GM21528 (cell line): ENCODE data around the gene TP53TG5.
A peak's percentile ranks its signal among the peaks of the same experiment; 100 is the strongest.

ENCODE experiments used
- ATAC-seq: cut with Tn5 transposase; IDR thresholded peaks from one replicate; pipeline ENCODE4 v1.9.1; 2021; ENCODE audit warnings: mild to moderate bottlenecking, moderate library complexity; ENCODE audit not compliant: unreplicated experiment, low FRiP score

The TP53TG5 gene

DNA sequence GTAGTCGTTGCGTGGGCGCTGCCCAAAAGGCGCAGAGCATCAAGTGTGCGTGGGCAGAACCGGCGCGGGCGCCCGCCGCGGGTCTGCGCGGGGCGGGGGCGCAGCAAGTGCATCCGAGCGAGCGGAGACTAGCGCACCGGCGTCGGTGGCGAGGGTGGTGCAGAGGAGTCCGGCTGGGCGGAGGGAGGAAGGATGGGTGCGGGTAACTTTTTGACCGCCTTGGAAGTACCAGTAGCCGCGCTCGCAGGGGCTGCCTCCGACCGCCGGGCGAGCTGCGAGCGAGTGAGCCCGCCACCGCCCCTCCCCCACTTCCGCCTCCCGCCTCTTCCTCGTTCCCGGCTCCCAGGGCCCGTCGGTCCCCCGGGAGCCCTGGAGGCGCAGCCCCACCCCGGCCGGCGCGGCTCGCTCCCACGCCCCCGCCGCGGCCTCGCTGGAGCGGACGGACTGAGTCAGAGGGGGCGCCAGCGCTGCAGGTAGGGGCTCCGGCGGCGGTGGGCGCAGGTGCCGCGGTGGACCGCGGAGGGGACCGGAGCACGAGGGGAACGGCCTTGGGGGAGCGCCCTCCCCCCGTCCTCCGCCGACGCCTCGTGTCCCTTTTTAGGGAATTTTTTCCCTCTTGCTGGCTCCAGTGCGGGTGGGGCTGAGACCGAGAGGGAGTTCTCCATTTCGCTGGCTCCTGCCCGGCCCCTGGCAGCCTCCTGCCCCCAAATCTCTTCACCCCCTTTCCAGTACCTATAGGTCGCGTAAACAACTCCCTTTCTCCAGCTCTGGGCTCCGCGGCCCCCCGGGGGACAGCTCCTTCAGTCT is 28.3 kb upstream of the TP53TG5 start:
- ATAC-seq = no peak

DNA sequence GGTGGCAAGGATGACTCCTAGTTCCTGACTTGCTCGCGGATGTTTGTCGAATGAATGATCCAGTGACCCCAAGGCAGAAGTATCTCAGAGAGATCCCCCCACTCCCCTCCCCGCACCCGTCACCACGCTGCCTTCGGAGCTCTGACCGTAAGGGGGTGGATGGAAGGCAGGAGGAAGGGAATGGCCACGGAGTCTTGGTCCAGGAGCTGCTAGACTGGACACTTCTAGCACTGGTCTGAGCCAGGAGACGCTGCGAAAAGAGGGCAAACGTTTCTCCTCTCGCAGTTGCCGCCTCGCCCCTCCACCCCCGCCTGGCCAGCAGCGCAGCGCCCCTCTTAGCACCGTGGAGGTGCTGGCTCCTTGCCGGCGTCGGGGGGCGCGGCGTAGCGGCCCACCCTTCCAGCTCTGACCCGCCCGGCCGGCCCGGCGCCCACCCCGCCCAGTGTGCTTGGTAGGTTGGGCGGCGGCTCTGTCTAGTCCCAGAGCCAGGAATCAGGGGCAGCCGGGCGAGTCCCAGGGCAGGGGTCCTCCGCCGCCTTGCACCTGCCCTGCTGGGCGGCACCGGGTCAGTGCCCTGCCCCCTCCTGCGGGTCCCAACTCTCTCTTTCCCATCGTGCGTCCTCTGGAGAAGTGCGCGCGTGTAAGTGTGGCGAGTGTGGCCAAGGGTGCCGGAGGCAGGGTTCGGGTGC is 27.6 kb upstream of the TP53TG5 start:
- ATAC-seq = no peak

DNA sequence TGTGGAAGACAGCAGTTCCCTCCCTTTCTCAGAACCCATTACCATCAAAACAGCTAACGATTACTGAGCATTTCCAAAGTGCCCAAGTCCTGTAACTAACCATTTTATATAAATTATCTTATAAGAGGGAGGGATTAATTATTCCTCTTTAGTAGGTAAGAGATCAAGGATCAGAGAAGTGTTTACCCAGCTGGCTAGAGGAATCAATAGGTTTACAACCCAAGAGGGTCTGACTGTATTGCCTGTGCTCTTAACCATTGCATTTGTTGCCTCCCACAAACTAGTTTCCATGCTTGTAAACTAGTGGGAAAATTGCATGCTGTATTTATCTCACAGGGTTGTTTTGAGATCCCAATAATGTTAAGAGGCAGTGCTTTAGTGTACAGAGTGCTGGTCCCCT is 26.3 kb upstream of the TP53TG5 start:
- no peak for ATAC-seq

DNA sequence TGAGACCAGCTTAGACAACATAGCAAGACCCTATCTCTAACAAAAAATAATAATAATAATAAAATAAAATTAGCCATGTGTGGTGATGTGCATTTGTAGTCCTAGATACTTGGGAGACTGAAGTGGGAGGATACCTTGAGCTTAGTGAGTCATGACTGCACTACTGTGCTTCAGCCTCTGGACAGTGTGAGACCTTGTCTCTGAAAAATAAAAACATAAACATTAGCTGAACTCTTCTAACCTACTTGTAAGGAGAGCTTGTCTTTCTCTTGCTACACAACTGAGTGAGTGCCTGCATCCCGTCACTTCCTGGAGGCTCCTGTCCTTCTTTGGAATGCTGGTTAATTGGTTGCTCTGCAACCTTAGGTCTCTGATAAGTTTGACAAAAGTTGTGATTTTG is 24.8 kb upstream of the TP53TG5 start:
- ATAC-seq = no peak

DNA sequence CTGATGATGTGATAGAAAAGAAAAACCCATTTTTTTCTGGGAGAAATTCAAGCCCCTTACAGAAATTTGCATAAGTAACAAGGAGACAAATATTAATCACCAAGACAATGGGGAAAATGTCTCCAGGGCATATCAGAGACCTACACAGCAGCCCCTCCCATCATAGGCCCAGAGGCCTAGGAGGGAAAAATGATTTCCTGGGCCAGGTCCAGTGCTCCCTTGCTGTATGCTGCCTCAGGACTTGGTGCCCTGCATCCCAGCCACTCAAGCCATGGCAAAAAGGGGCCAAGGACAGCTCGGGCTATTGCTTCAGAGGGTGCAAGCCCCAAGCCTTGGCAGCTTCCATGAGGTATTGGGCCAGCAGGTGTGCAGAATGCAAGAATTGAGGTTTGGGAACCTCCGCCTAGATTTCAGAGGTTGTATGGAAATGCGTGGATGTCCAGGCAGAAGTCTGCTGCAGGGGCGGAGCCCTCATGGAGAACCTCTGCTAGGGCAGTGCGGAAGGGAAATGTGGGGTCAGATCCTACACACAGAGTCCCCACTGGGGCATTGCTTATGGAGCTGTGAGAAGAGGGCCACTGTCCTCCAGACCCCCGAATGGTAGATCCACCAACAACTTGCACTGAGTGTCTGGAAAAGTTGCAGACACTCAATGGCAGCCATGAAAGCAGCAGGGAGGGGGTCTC is 22.4 kb upstream of the TP53TG5 start:
- no peak for ATAC-seq

DNA sequence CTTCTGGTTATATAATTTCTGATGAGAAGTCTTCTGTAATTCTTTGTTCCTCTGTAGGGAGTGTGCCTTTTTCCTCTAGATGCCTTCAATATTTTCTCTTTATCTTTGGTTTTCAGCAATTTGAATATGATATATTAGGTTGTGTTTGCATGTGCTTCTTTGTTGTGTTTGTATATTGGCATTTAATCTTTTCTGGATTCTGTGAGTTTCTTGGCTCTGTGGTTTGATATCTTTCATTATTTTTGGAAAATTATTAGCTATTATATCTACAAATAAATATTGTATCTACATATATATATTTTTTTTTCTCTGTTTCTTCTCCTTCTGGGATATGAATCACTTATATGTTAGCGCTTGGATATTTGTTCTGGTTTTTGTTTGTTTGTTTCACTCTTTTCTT is 20.9 kb upstream of the TP53TG5 start:
- no peak for ATAC-seq

DNA sequence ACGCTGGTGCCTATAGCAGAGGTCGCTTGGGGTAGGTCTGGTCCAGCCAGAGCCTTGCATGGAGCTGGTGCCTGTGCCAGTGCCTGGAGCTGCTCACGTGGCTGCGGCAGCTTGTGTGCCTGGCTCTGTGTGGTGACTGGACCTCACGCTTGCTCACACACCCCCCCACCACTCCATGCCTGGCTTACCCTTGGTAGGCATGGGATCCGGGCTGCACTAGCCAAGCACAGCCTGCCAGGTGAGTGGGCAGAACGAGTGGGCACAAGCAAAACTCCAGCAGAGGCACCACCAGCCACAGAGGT is 16.9 kb upstream of the TP53TG5 start:
- no peak for ATAC-seq

DNA sequence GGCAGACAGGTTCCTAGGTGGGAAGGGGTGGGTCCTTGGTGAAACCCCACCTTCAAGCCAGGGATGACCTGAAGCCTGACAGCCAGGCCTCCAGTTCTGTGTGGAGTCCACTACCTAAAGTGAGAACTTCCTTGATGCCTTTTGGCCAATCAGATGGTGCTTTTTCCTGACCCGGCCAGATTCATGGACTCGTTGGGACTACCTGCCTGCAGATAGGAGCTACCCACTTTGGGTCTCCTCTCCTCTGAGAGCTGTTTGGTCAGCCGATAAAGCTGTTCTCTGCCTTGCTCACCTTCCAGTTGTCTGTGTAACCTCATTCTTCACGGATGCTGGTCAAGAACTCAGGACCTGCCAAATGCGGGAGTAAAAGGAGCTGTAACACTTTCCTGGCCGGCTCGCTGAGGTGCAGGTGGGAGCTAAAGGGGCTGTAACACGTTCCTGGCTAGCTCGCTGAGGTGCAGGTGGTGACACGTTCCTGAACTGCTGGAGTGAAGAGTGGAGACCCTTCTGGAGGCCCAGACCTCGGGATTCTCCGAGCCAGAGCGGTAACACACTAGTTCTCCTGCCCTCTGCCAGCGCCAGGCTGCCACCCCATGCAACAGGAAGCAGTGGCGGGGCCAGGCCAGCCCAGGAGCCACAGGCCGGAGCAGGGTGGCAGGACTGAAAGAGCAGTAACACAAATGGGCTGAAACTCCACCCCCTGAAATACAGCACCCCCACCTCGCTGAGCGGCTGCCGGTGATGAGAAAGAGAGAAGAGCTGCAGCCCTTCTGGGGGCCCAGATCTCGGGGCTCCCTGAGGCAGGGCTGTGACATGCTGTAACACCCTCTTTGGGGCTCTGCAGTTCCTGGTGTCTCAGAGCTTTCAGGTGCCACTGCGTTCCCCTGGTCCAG is 16.3 kb upstream of the TP53TG5 start:
- ATAC-seq = no peak

DNA sequence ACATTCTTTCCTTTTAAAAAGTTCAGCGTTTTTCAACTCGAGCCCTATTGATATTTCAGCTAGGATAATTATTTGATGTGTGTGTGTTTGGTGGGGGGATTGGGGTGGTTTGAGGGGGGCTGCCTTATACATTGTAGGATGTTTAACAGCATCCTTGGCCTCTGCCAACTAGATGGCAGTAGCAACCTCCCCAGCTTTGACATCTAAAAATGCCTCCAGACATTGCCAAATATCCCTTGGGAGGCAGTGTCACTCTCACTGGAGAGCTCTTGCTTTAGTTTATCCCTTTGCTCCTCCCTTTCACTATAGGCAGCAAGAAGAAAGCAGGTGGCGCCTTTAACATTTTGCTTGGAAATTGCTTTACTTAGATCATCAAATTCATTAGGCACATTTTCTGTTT is 14.6 kb upstream of the TP53TG5 start:
- no peak for ATAC-seq

DNA sequence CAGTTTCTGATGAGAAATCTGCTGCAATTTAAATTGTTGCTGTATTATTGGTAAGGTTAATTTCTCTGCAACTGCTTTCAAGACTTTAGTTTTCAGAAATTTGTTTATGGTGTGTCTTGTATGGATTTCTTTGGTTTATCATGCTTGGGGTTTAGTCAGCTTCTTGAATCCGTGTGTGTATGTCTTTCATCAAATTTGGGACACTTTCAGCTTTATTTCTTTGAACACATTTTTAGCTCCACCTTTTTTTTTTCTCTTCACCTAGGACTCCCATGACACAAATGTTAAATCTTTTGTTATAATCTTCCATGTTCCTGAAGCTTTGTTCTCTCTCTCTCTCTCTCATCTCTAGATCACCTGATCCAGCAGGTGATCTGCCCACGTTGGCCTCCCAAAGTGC is 13.4 kb upstream of the TP53TG5 start:
- ATAC-seq = no peak

DNA sequence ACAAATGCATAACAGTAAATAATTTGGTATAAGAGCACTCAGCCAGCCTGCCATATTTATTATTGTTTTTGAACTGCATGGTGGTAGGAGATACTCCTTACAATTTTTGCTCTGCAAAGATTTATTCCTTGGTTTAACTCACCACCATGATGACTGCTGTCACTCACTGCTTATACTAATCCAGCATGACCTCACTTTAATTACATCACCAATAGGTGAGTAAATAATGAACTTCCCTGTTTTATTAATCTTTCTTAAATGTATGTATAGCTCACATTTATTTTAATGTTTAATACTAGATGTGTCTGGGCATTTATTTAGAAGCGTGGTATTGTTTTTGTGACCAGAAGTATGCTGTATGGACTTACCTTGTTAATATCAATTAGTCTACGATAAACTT is 12.8 kb upstream of the TP53TG5 start:
- ATAC-seq = no peak

DNA sequence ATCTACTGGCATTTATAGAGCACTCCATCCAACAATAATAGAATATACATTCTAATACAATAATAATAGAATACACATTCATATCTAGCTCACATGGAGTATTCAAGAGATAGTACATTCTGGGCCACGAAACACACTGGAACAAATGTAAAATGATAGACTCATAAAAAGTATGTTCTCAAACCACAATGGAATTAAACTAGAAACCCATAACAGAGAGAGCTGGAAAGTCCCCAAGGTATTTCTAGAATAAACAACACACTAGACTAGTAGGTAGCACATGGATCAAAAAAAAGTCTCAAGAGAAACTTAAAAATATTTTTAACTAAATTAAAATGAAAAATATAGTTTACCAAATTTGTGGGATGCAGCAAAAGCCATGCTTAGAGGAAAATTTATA is 9.1 kb upstream of the TP53TG5 start:
- no peak for ATAC-seq

DNA sequence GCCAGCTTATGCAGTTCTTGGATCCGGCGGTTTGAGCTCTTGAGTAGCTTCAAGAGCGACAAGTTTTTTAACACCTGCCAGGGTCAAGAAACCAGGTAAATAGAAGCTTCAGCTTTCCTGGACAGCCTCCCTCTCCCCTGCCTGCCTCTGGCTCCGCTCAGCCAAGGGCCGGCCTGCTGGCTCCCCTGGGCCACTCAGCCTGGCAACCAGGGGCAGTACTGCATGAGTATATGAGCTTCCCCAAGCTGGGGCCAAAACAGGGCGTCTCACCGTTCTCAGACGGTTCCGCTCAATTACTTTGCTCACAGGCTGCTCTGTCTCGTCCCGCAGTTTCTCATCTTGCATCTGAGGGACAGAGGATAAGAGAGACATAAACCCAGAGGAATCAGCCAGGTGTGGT is 856 bp downstream of the TP53TG5 start:
- no peak for ATAC-seq

DNA sequence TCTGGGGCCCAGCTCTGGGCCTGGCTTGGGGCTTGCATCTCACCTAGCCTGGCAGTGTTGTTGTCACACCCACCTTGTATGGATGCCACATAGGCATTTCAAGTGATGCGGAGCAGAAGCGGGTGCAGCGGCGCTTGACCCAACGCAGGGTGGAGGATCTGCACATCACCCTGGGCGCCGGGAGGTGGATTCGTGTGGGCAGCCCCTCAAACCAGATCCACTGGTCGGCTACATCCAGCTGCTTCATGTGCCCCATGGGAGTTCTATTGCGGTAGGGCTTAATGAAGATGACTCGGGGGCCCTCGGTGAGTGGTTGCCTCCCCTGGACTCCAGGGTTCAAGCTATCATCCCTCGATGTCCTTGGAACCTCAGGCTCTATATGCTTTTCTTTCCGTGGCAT is 3.2 kb downstream of the TP53TG5 start:
- ATAC-seq = no peak

DNA sequence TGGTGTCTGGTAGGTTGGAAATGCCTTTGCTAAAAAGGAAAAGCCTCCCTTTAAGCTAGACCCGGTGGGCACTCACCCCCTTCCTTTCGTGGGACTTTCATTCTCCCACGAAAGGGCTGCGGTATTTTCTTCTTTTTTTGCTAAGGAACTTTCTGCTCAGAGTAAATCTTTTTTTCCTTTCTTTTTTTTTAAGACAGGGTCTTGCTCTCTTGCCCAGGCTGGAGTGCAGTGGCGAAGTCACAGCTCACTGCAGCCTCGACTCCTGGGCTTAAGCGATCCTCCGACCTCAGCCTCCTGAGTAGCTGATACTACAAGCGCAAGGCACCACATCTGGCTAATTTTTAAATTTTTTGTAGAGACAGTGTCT is 4.0 kb downstream of the TP53TG5 start:
- ATAC-seq = no peak

DNA sequence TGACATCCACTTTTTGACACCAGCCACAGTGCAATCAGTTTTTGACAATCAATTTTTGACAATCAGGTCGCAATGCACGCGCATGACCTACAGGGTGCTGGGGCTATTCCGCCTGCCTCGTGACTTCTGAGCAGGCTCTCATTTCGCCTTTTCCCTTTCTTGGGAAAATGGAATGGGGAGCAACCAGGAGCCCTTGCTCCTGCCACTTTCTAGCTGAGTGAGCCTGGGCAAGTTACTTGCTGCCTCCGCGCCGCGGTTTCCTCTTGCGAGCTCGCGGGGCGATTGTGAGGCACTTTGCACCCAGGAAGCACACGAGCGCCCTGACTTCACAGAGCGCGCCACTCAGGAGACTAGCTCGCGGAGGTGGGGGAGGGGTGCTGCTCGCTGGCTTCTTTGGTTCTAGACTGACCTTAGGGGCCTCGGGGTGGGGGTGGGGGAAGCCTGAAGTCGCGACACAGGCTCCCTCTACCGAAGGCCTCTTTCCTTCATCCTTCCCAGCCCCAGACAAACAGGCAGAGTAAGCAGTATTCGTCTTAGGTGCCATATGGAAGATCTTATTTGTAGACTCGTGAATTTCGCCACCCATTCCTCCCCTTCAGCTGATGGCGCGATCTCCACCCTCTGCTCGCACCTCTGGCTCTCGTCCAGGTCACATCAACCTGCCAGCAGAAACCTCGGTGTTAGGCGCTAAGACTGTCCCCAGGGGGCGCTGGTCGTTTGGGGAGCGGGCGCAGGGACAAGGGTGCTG is 4.6 kb downstream of the TP53TG5 start:
- peak; percentile 72 for ATAC-seq

DNA sequence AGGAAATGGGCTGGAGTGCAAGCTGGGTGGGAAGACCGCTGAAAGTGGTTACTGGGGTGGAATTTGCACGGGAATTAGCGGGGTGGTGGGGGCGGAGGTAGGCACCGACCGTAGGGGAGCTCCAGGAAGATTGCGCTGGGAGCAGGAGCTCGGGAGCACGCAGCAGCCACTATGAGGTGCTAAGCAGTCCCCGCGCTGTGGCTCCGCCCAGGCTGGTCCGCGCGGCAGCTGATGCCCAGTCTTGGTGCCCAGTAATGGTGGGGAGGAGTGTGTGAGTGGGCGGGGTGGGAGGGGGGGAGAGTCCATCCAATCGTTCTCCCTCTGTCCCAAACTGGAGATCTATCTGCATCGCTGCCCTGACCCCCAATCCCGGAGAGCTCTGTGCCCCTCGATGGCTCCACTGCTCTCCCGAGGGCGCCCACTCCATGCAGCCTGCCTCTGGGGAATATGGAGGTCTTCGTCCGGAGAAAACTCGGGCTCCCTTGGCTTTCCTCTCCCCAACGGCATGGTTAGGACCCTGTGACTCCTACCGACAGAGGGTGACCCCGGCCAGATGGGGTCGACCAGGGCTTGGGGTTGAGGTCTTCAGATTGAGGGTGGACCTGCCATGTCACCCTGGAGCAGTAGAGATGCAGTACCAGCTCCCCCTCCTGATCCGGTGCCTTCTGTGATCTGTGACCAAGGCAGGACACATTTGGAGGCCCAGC is 5.3 kb downstream of the TP53TG5 start:
- ATAC-seq = no peak

DNA sequence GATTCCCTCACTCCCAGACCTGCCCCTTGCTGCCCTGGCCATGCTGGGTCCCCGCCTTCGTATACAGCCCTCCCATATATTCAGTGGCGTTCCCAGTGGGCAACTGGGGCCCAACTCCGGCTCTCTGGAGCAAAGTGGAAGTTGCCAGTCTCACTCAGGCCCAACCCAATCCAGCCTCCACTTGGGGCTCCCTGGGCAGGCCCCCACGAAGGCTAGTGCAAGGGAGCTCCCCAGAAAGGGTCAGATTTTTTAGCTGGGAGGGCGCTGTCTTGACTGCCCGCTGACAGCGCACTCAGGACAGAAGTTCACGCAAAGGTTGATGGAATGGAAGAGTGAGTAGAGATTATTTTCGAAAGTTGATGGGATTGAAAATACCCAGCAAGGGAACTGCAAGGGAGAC is 5.9 kb downstream of the TP53TG5 start:
- ATAC-seq = no peak

DNA sequence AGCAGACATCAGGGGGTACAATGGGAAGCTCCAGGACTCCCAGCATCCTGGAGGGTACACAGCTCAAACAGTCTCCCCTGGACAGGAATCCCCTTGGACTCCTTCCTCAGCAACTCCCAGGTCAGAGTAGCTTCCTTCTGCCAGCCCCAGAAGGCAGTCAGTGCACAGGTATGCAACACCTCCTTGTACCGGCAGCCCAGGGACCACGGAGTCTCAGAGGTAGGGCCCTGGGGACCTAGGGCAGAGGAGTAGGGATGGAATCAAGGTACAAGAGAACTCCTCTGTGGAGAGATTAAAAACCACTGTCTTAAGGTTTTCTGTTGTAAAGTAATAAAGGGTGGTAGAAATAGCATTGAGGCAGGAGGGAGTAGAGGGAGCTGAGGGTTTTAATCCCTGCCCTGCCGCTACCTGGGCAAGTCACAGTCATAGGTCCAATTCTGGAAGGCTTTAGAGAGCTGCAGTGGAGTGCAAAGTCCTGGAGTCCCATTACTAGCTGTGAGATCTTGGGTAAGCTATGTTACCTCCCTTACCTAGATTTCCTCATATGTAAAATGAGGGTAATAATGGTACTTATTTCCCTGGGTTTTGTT is 7.5 kb downstream of the TP53TG5 start:
- no peak for ATAC-seq
